T-helper 1 cell (primary cell): ENCODE measurements around the gene RASGRP1.

Experiments
- DNase-seq, 5 donors: peaks; one replicate each; pipeline ENCODE4 v3.0.0-alpha.2; 2012 to 2020

The RASGRP1 gene

GRCh38 chr15:38503496-38503895 is 61.1 kb downstream of the RASGRP1 start:
- no peak for DNase-seq

- no peak for DNase-seq
Observed at GRCh38 chr15:38499651-38500050, 65.0 kb downstream of the RASGRP1 start.

- DNase-seq: no peak
Observed at GRCh38 chr15:38496151-38496550, 68.5 kb downstream of the RASGRP1 start.

GRCh38 chr15:38490242-38490922 is 74.2 kb downstream of the RASGRP1 start:
- no peak for DNase-seq

- DNase-seq: no peak
Observed at GRCh38 chr15:38487378-38487777, 77.2 kb downstream of the RASGRP1 start.

- peak in 1 of 5 donors; percentile 47 for DNase-seq
Observed at GRCh38 chr15:38486936-38487335, 77.7 kb downstream of the RASGRP1 start.

- DNase-seq: no peak
Observed at GRCh38 chr15:38482572-38482971, 82.0 kb downstream of the RASGRP1 start.

GRCh38 chr15:38481761-38482160 is 82.9 kb downstream of the RASGRP1 start:
- DNase-seq: no peak

GRCh38 chr15:38481113-38481512 is 83.5 kb downstream of the RASGRP1 start:
- DNase-seq: no peak

GRCh38 chr15:38479756-38480155 is 84.9 kb downstream of the RASGRP1 start:
- no peak for DNase-seq

GRCh38 chr15:38479266-38479665 is 85.3 kb downstream of the RASGRP1 start:
- DNase-seq: no peak

- no peak for DNase-seq
Observed at GRCh38 chr15:38477637-38478036, 87.0 kb downstream of the RASGRP1 start.

GRCh38 chr15:38476120-38476519 is 88.5 kb downstream of the RASGRP1 start:
- no peak for DNase-seq

GRCh38 chr15:38475361-38475760 is 89.3 kb downstream of the RASGRP1 start:
- DNase-seq: no peak

- DNase-seq: peak in 4 of 5 donors; percentile 11 to 72 (median 26)
Observed at GRCh38 chr15:38474155-38474757, 90.4 kb downstream of the RASGRP1 start.

GRCh38 chr15:38471974-38472373 is 92.6 kb downstream of the RASGRP1 start:
- DNase-seq: no peak

- no peak for DNase-seq
Observed at GRCh38 chr15:38470816-38471215, 93.8 kb downstream of the RASGRP1 start.

GRCh38 chr15:38464675-38465074 is 99.9 kb downstream of the RASGRP1 start:
- DNase-seq: no peak

GRCh38 chr15:38463893-38464292 is 100.7 kb downstream of the RASGRP1 start:
- DNase-seq: no peak

- peak in 1 of 5 donors; percentile 49 for DNase-seq
Observed at GRCh38 chr15:38461066-38461833, 103.4 kb downstream of the RASGRP1 start.

GRCh38 chr15:38460543-38460942 is 104.1 kb downstream of the RASGRP1 start:
- no peak for DNase-seq

GRCh38 chr15:38459480-38459879 is 105.1 kb downstream of the RASGRP1 start:
- no peak for DNase-seq

- no peak for DNase-seq
Observed at GRCh38 chr15:38458646-38459045, 106.0 kb downstream of the RASGRP1 start.

- no peak for DNase-seq
Observed at GRCh38 chr15:38455092-38455491, 109.5 kb downstream of the RASGRP1 start.
